Esophagus muscularis mucosa (tissue), 4 donors: Measurements from ENCODE around the gene PBRM1. TPM values are rescaled to one million over a fixed set of nuclear protein-coding genes. Genes with fewer than 3 reads are reported as not detected.
A peak's percentile ranks its signal among the peaks of the same experiment; 100 is the strongest.
"Not testable (repeated sequence)": the region's sequence is repeated elsewhere in the genome, so short reads cannot be mapped to it uniquely, and the experiment has no call there.

ENCODE experiments used
- DNase-seq: peaks from one replicate; pipeline ENCODE4 v3.0.0-alpha.2; 2017; ENCODE audit errors: extremely low spot score
- H3K27ac ChIP-seq, 4 donors: fragments of 200-600 bp; sonication (generic); replicated peaks in 1 of 4; 1 replicate in 3 of 4; 2 replicates in 1 of 4; pipeline ENCODE4 v1.5.1; 2016 to 2019; ENCODE audit warnings: mild to moderate bottlenecking in 1 of 4
- H3K27me3 ChIP-seq, 4 donors: fragments of 200-600 bp; sonication (generic); one replicate each; pipeline versions ENCODE4 v1.5.1 to v1.6.0; 2016 to 2019
- H3K36me3 ChIP-seq, 4 donors: fragments of 200-600 bp; sonication (generic); one replicate each; pipeline ENCODE4 v1.5.1; 2016 to 2019
- H3K4me1 ChIP-seq, 4 donors: fragments of 200-600 bp; sonication (generic); one replicate each; pipeline ENCODE4 v1.5.1; 2016 to 2019
- H3K4me3 ChIP-seq, 4 donors: fragments of 200-600 bp; sonication (generic); 1 replicate in 2 of 4; 2 replicates in 2 of 4; pipeline ENCODE4 v1.5.1; 2016 to 2019; ENCODE audit warnings: mild to moderate bottlenecking in 4 of 4, moderate library complexity in 1 of 4
- H3K9me3 ChIP-seq, 4 donors: fragments of 200-600 bp; sonication (generic); 1 replicate in 3 of 4; 2 replicates in 1 of 4; pipeline ENCODE4 v1.5.1; 2016 to 2019
- CTCF ChIP-seq, 3 experiments: fragments of 200-600 bp in 2 of 3; fragments of 450-650 bp in 1 of 3; sonication (generic) in 2 of 3; IDR thresholded peaks; one replicate each; pipeline ENCODE4 v1.5.1; 2017 to 2019; ENCODE audit warnings: antibody characterized with exemption in 3 of 3, mild to moderate bottlenecking in 2 of 3, moderate library complexity in 1 of 3
- EP300 ChIP-seq: sonication (generic); formaldehyde crosslinking; IDR thresholded peaks from one replicate; pipeline ENCODE4 v1.6.1; 2017; ENCODE audit warnings: antibody characterized with exemption
- POLR2A ChIP-seq: fragments of 450-650 bp; IDR thresholded peaks from one replicate; pipeline ENCODE4 v1.6.1; 2017; ENCODE audit warnings: antibody characterized with exemption, moderate library complexity, mild to moderate bottlenecking, low read depth
- POLR2AphosphoS5 ChIP-seq, 2 donors: sonication (generic); formaldehyde crosslinking; IDR thresholded peaks; one replicate each; pipeline ENCODE4 v1.6.1; 2017; ENCODE audit warnings: antibody characterized with exemption in 2 of 2
- WGBS: methylation state at CpG from one replicate; pipeline ENCODE4 v1.1.5; 2018; 5-methylcytosine and 5-hydroxymethylcytosine counted together
- intact Hi-C: fragments of 100-400 bp; cut with DNase I; formaldehyde crosslinking; loops from one replicate; pipeline ENCODE4 v1.15.1; 2023
- total RNA-seq, 4 donors: library from RNA; depleted of rRNA; stranded (reverse); fragments of >200 nt; gene quantifications; one replicate each; pipeline versions ENCODE4 v1.1.0 to v1.2.1, GENCODE V29; 2016

Gene PBRM1
- total RNA-seq, 4 donors from 2014 or later, result 79.4 to 99.3 (median 82.8) TPM

GRCh38 chr3:52682016-52682415 lies 3.7 kb downstream of the PBRM1 start:
- peaks cover 18 to 39% (median 33%) of the 10 kb centered on the region in 4 donors for H3K36me3 ChIP-seq
- no peaks in the 10 kb centered on the region for H3K9me3 ChIP-seq
- peak in 1 of 2 donors; percentile 13 for TF ChIP-seq POLR2AphosphoS5 (IDR thresholded peaks at IDR 0.05)
- no peak for TF ChIP-seq POLR2A
- H3K27ac ChIP-seq, result peak overlapping the region; percentile 24 to 44 (median 27)
- DNase-seq, result no peak
- H3K4me1 ChIP-seq, result peaks cover 47 to 56% (median 53%) of the 10 kb centered on the region in 4 donors
- intact Hi-C loops, result loop anchor here (10.0 kb wide), 1 partner anchor 207 kb away; no protein-coding TSS in a partner anchor
- no peak overlapping the region for H3K4me3 ChIP-seq
- no peaks in the 10 kb centered on the region for H3K27me3 ChIP-seq

- no peak for TF ChIP-seq POLR2AphosphoS5 (IDR thresholded peaks at IDR 0.05)
- TF ChIP-seq EP300, result no peak
- no peak for TF ChIP-seq CTCF (IDR thresholded peaks at IDR 0.05)
- TF ChIP-seq POLR2A, result no peak
- peaks cover 23 to 43% (median 37%) of the 10 kb centered on the region in 4 donors for H3K36me3 ChIP-seq
- H3K4me1 ChIP-seq, result peaks cover 42 to 52% (median 49%) of the 10 kb centered on the region in 4 donors
- 82% methylated on average over 3 of the region's 3 CpGs for WGBS
- intact Hi-C loops, result loop anchor here (10.0 kb wide), 1 partner anchor 207 kb away; no protein-coding TSS in a partner anchor
- H3K27ac ChIP-seq, result peak overlapping the region; percentile 24 to 44 (median 27)
- H3K9me3 ChIP-seq, result no peaks in the 10 kb centered on the region
- DNase-seq, result no peak
- H3K4me3 ChIP-seq, result no peak overlapping the region
- H3K27me3 ChIP-seq, result no peaks in the 10 kb centered on the region
Measured at GRCh38 chr3:52681596-52681995, 4.1 kb downstream of the PBRM1 start.

GRCh38 chr3:52679811-52680210 lies 5.9 kb downstream of the PBRM1 start:
- no peak for TF ChIP-seq CTCF (IDR thresholded peaks at IDR 0.05)
- no peak for TF ChIP-seq POLR2AphosphoS5 (IDR thresholded peaks at IDR 0.05)
- TF ChIP-seq POLR2A, result no peak
- TF ChIP-seq EP300, result no peak
- intact Hi-C loops, result loop anchor here (10.0 kb wide), 1 partner anchor 205 kb away; no protein-coding TSS in a partner anchor
- Histone ChIP-seq H3K36me3 (peaks cover 34 to 57% (median 48%) of the 10 kb centered on the region in 4 donors), H3K27me3 (no peaks in the 10 kb centered on the region), H3K4me3 (no peak overlapping the region), H3K4me1 (peaks cover 40 to 47% (median 42%) of the 10 kb centered on the region in 4 donors), H3K9me3 (no peaks in the 10 kb centered on the region), H3K27ac (no peak overlapping the region)
- WGBS, result 66% methylated on average over 1 of the region's 1 CpG
- no peak for DNase-seq

- DNase-seq, result no peak
- TF ChIP-seq CTCF (IDR thresholded peaks at IDR 0.05) (no peak), POLR2AphosphoS5 (IDR thresholded peaks at IDR 0.05) (no peak), POLR2A (no peak), EP300 (no peak)
- H3K4me1 ChIP-seq, result peaks cover 33 to 41% (median 36%) of the 10 kb centered on the region in 4 donors
- no peaks in the 10 kb centered on the region for H3K9me3 ChIP-seq
- H3K27me3 ChIP-seq, result no peaks in the 10 kb centered on the region
- H3K36me3 ChIP-seq, result peaks cover 36 to 62% (median 54%) of the 10 kb centered on the region in 4 donors
- WGBS, result 84% methylated on average over 3 of the region's 3 CpGs
- no peak overlapping the region for H3K4me3 ChIP-seq
- intact Hi-C loops, result no loop called here
- H3K27ac ChIP-seq, result no peak overlapping the region
Measured at GRCh38 chr3:52679199-52679538, 6.5 kb downstream of the PBRM1 start.

GRCh38 chr3:52678265-52679198 lies 7.2 kb downstream of the PBRM1 start:
- DNase-seq, result no peak
- 93% methylated on average over 6 of the region's 6 CpGs for WGBS
- Histone ChIP-seq H3K4me3 (no peak overlapping the region), H3K9me3 (no peaks in the 10 kb centered on the region), H3K36me3 (peaks cover 36 to 68% (median 58%) of the 10 kb centered on the region in 4 donors), H3K27me3 (no peaks in the 10 kb centered on the region), H3K4me1 (peaks cover 28 to 35% (median 30%) of the 10 kb centered on the region in 4 donors), H3K27ac (no peak overlapping the region)
- TF ChIP-seq EP300 (no peak), POLR2AphosphoS5 (IDR thresholded peaks at IDR 0.05) (no peak)
- intact Hi-C loops, result no loop called here

GRCh38 chr3:52676201-52676600 lies 9.5 kb downstream of the PBRM1 start:
- 92% methylated on average over 3 of the region's 3 CpGs for WGBS
- H3K27me3 ChIP-seq, intact Hi-C loops, H3K4me3 ChIP-seq, H3K9me3 ChIP-seq, DNase-seq, H3K27ac ChIP-seq: not testable (repeated sequence)
- H3K4me1 ChIP-seq, result peaks cover 10 to 17% (median 12%) of the 10 kb centered on the region in 4 donors
- peaks cover 36 to 92% (median 80%) of the 10 kb centered on the region in 4 donors for H3K36me3 ChIP-seq
